ENCODE results near the gene PRR36. TPM values are rescaled to one million over a fixed set of nuclear protein-coding genes. Genes with fewer than 3 reads are reported as not detected.

PRR36 gene
- total and polyA plus RNA-seq, 8 donors: 1.2 to 13.4 (median 9.9) TPM

GRCh38 chr19:7883105-7883504, 8.9 kb upstream of the PRR36 start:
- DNase-seq (no peak), ATAC-seq (no peak)
- H3K36me3 ChIP-seq: no peaks in the 10 kb centered on the region
- TF ChIP-seq, protein P1, sequence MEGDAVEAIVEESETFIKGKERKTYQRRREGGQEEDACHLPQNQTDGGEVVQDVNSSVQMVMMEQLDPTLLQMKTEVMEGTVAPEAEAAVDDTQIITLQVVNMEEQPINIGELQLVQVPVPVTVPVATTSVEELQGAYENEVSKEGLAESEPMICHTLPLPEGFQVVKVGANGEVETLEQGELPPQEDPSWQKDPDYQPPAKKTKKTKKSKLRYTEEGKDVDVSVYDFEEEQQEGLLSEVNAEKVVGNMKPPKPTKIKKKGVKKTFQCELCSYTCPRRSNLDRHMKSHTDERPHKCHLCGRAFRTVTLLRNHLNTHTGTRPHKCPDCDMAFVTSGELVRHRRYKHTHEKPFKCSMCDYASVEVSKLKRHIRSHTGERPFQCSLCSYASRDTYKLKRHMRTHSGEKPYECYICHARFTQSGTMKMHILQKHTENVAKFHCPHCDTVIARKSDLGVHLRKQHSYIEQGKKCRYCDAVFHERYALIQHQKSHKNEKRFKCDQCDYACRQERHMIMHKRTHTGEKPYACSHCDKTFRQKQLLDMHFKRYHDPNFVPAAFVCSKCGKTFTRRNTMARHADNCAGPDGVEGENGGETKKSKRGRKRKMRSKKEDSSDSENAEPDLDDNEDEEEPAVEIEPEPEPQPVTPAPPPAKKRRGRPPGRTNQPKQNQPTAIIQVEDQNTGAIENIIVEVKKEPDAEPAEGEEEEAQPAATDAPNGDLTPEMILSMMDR (IDR thresholded peaks at IDR 0.05): no peak
- no peak overlapping the region for H3K27ac ChIP-seq
- H3K4me3 ChIP-seq: no peak overlapping the region
- peaks cover 0 to 20% of the 10 kb centered on the region in 2 donors for H3K27me3 ChIP-seq
- intact Hi-C loops (cut with DNase I): no loop called here
- no peaks in the 10 kb centered on the region for H3K9me3 ChIP-seq
- H3K4me1 ChIP-seq: peaks cover 0 to 1% of the 10 kb centered on the region in 2 donors

DNA sequence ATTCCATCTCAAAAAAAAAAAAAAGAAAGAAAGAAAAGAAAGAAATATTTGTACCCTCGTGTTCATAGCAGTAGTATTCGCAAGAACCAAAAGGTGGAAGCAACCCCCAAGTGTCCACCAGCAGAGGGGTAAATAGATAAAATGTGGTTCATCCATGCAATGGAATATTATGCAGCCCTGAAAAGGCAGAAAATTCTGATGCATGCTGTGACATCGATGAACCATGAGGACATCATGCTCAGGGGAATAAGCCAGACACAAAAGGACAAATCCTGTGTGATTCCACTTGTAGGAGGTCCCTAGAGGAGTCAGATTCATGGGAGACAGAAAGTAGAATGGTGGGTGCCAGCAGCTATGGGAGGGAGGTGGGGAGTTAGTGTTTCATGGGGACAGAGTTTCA, 7.7 kb upstream of the PRR36 start:
- Histone ChIP-seq H3K4me3 (no peak overlapping the region), H3K27ac (no peak overlapping the region), H3K27me3 (peaks cover 0 to 11% of the 10 kb centered on the region in 2 donors), H3K9me3 (no peaks in the 10 kb centered on the region), H3K36me3 (no peaks in the 10 kb centered on the region), H3K4me1 (no peaks in the 10 kb centered on the region)
- DNase-seq (no peak), ATAC-seq (no peak)
- intact Hi-C loops (cut with DNase I): no loop called here
- TF ChIP-seq, protein P1 (IDR thresholded peaks at IDR 0.05): no peak

GRCh38 chr19:7879836-7880235, 5.6 kb upstream of the PRR36 start:
- H3K9me3 ChIP-seq: no peaks in the 10 kb centered on the region
- H3K27ac ChIP-seq: no peak overlapping the region
- intact Hi-C loops (cut with DNase I): no loop called here
- TF ChIP-seq, protein P1 (IDR thresholded peaks at IDR 0.05): no peak
- H3K4me1 ChIP-seq: no peaks in the 10 kb centered on the region
- H3K27me3 ChIP-seq: peaks cover 7 to 21% of the 10 kb centered on the region in 2 donors
- DNase-seq: no peak
- no peak overlapping the region for H3K4me3 ChIP-seq
- no peak for ATAC-seq
- no peaks in the 10 kb centered on the region for H3K36me3 ChIP-seq

DNA sequence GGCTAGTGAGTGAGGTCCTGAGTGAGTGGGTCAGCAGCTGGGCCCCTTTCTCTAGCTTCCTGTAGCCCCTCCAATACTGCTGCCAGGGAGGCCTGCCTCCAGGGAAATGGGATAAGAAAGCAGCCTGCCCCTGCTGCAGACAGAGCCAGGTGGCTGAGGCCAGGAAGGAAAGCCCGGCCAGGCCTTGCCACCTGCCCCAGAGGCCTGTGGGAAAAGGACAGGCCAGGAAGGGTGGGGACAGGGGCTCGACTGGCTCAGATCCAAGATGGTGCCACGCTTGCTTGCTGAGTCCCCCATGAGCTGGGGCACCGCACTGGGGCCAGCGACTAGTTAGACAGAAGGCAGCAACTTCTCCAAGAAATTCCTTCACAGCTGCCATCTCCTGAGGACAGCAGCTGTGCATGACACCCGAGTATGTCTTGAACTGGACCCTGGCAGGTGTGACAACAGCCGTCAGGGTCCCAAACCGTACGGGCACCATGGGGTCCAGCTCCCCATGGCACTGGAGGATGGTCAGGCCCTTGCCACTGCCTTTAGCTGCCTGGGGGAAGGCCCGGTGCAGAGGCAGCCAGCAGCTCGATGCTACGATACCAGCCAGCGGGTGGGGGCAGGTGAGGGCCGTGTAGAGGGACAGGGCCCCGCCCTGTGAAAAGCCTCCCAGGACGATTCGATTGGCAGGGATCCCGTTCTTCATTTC, 5.1 kb upstream of the PRR36 start:
- Histone ChIP-seq H3K4me3 (no peak overlapping the region), H3K4me1 (peaks cover 0 to 4% of the 10 kb centered on the region in 2 donors), H3K27ac (no peak overlapping the region), H3K27me3 (peaks cover 7 to 27% of the 10 kb centered on the region in 2 donors), H3K36me3 (no peaks in the 10 kb centered on the region), H3K9me3 (no peaks in the 10 kb centered on the region)
- intact Hi-C loops (cut with DNase I): no loop called here
- TF ChIP-seq, protein P1 (IDR thresholded peaks at IDR 0.05): no peak
- ATAC-seq (no peak), DNase-seq (no peak)

DNA sequence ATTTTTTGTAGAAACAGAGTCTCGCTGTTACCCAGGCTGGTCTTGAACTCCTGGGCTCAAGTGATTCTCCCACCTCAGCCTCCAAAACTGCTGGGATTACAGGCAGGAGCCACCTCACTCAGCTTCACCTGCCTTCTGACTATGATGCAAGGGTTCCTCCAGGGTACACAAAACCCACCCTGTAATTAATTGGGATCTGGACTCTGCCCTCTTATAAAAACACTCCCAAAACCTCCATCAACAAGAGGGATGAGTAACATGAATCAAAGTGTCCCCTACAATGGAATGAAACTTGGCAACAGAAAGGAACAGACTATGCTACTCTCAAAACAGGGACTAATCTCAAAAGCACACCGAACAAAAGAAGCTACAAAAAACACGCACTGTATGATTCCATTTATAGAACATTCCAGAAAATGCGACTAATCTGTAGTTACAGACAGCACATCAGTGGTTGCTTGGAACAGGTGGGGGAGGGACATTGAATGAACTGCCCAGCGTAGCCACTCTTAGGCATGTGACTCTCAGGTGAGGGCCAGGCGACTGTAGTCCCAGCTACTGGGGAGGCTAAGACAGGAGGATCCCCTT, 3.2 kb upstream of the PRR36 start:
- TF ChIP-seq, protein P1 (IDR thresholded peaks at IDR 0.05): no peak
- no peak for DNase-seq
- Histone ChIP-seq H3K36me3 (no peaks in the 10 kb centered on the region), H3K9me3 (no peaks in the 10 kb centered on the region), H3K4me3 (no peak overlapping the region), H3K27ac (no peak overlapping the region), H3K4me1 (peaks cover 1 to 17% of the 10 kb centered on the region in 2 donors), H3K27me3 (peaks cover 25 to 46% of the 10 kb centered on the region in 2 donors)
- intact Hi-C loops (cut with DNase I): no loop called here
- ATAC-seq: no peak
